HepG2 (cell line): ENCODE measurements around the gene SEPTIN2. TPM values are rescaled to one million over a fixed set of nuclear protein-coding genes. Genes with fewer than 3 reads are reported as not detected.
A peak's percentile ranks its signal among the peaks of the same experiment; 100 is the strongest.

Source experiments
- GLI4 ChIP-seq: sonication (generic); formaldehyde crosslinking; IDR thresholded peaks from 2 replicates; pipeline ENCODE4 v1.5.1; 2020; ENCODE audit warnings: missing genetic modification reagents, mild to moderate bottlenecking, moderate library complexity, borderline replicate concordance
- MATR3 ChIP-seq: sonication (generic); formaldehyde crosslinking; IDR thresholded peaks from 2 replicates; pipeline ENCODE4 v1.4.0; 2020; ENCODE audit warnings: missing genetic modification reagents
- NR2F1 ChIP-seq, 2 experiments: fragments of 450-650 bp in 1 of 2; formaldehyde crosslinking in 1 of 2; IDR thresholded peaks; 2 replicates each; pipeline versions ENCODE4 v1.5.0 to v1.6.1; 2016 to 2020; ENCODE audit warnings: mild to moderate bottlenecking in 1 of 2, missing compliant biosample characterization in 1 of 2, missing genetic modification reagents in 1 of 2, moderate library complexity in 1 of 2
- PBX2 ChIP-seq: IDR thresholded peaks from 2 replicates; pipeline ENCODE4 v1.6.1; 2016; ENCODE audit warnings: control low read depth
- REL ChIP-seq: sonication (generic); formaldehyde crosslinking; conservative IDR thresholded peaks from 2 replicates; pipeline ENCODE4 v1.8.0; 2022; ENCODE audit warnings: mild to moderate bottlenecking, missing genetic modification reagents, moderate library complexity
- RXRA ChIP-seq: sonication (generic); formaldehyde crosslinking; IDR thresholded peaks from 2 replicates; pipeline ENCODE4 v1.5.1; 2020; ENCODE audit warnings: missing genetic modification reagents
- SMARCC2 ChIP-seq: fragments of 450-650 bp; IDR thresholded peaks from 2 replicates; pipeline ENCODE4 v1.6.1; 2017; ENCODE audit warnings: antibody characterized with exemption, mild to moderate bottlenecking
- YEATS2 ChIP-seq: sonication (generic); formaldehyde crosslinking; IDR thresholded peaks from 2 replicates; pipeline ENCODE4 v1.4.0; 2020; ENCODE audit warnings: missing genetic modification reagents, borderline replicate concordance
- ZFY ChIP-seq: sonication (generic); formaldehyde crosslinking; IDR thresholded peaks from 2 replicates; pipeline ENCODE4 v1.4.0; 2020; ENCODE audit warnings: missing genetic modification reagents
- ZMAT3 ChIP-seq: sonication (generic); formaldehyde crosslinking; conservative IDR thresholded peaks from 2 replicates; pipeline ENCODE4 v1.7.0; 2021; ENCODE audit warnings: missing genetic modification reagents
- ZMYM3 ChIP-seq: sonication (generic); formaldehyde crosslinking; IDR thresholded peaks from 2 replicates; pipeline ENCODE4 v1.5.1; 2020; ENCODE audit warnings: mild to moderate bottlenecking, missing genetic modification reagents
- ZNF331 ChIP-seq: sonication (generic); formaldehyde crosslinking; IDR thresholded peaks from 2 replicates; pipeline ENCODE4 v1.4.0; 2020; ENCODE audit warnings: missing genetic modification reagents
- ZNF354B ChIP-seq: sonication (generic); formaldehyde crosslinking; IDR thresholded peaks from 2 replicates; pipeline ENCODE4 v1.8.0; 2022; ENCODE audit warnings: mild to moderate bottlenecking, missing genetic modification reagents
- ZNF570 ChIP-seq: sonication (generic); formaldehyde crosslinking; IDR thresholded peaks from 2 replicates; pipeline ENCODE4 v1.4.0; 2020; ENCODE audit warnings: mild to moderate bottlenecking, missing genetic modification reagents, borderline replicate concordance
- ZNF598 ChIP-seq: sonication (generic); formaldehyde crosslinking; IDR thresholded peaks from 2 replicates; pipeline ENCODE4 v1.5.1; 2020; ENCODE audit warnings: mild to moderate bottlenecking, missing genetic modification reagents, borderline replicate concordance
- ZNF691 ChIP-seq: sonication (generic); formaldehyde crosslinking; IDR thresholded peaks from 2 replicates; pipeline ENCODE4 v1.4.0; 2020; ENCODE audit warnings: missing genetic modification reagents, low read depth, mild to moderate bottlenecking, borderline replicate concordance
- ZNF713 ChIP-seq: sonication (generic); formaldehyde crosslinking; IDR thresholded peaks from 2 replicates; pipeline ENCODE4 v1.4.0; 2020; ENCODE audit warnings: mild to moderate bottlenecking, missing genetic modification reagents
- ZNF792 ChIP-seq: IDR thresholded peaks from 2 replicates; pipeline ENCODE4 v1.6.1; 2016
- polyA plus RNA-seq, 8 experiments: library from polyadenylated mRNA; depleted of rRNA in 3 of 8; stranded (reverse) in 7 of 8; unstranded in 1 of 8; fragments of >200 nt; fragmentation: Illumina TruSeq in 4 of 8; extraction: Trizol in 4 of 8; gene quantifications; 2 replicates each; pipeline versions ENCODE4 v1.2.1 to v1.2.3, GENCODE V29; 2011 to 2016; ENCODE audit warnings: low read depth in 4 of 8, missing spikeins in 1 of 8, mixed read lengths in 1 of 8; ENCODE audit not compliant: insufficient read depth in 1 of 8
- total RNA-seq, 5 experiments: library from RNA; depleted of rRNA; stranded (reverse); fragments of >200 nt; fragmentation: Illumina TruSeq; extraction: Trizol; gene quantifications; 2 replicates each; pipeline ENCODE4 v1.2.3, GENCODE V29; 2016; ENCODE audit warnings: low read depth in 1 of 5
- TF ChIP-seq, protein P1 (sequence below): sonication (generic); formaldehyde crosslinking; IDR thresholded peaks from 2 replicates; pipeline ENCODE4 v1.8.1; 2023; ENCODE audit warnings: missing genetic modification reagents, inconsistent platforms, borderline replicate concordance
- TF ChIP-seq, protein P2 (sequence below): conservative IDR thresholded peaks from 2 replicates; pipeline ENCODE4 v1.6.1; 2018; ENCODE audit warnings: missing genetic modification reagents
- TF ChIP-seq, protein P3 (sequence below): sonication (generic); formaldehyde crosslinking; IDR thresholded peaks from 2 replicates; pipeline ENCODE4 v1.5.1; 2020; ENCODE audit warnings: mild to moderate bottlenecking, missing genetic modification reagents, borderline replicate concordance

SEPTIN2 gene
- total and polyA plus RNA-seq, 2 of the 13 experiments (the other 11 are each of a cell fraction or from before 2014, with no cell fraction given): 493 to 733 TPM

- TF ChIP-seq, protein P1, sequence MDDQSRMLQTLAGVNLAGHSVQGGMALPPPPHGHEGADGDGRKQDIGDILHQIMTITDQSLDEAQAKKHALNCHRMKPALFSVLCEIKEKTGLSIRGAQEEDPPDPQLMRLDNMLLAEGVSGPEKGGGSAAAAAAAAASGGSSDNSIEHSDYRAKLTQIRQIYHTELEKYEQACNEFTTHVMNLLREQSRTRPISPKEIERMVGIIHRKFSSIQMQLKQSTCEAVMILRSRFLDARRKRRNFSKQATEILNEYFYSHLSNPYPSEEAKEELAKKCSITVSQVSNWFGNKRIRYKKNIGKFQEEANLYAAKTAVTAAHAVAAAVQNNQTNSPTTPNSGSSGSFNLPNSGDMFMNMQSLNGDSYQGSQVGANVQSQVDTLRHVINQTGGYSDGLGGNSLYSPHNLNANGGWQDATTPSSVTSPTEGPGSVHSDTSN (CRISPR knock-in tag): no peak
- peak; percentile 61 for TF ChIP-seq ZFY (CRISPR knock-in tag)
- peak; percentile 55; the same call in 1 of the 2 replicates for TF ChIP-seq ZNF598 (CRISPR knock-in tag)
- TF ChIP-seq ZMYM3 (CRISPR knock-in tag): 0 out of 2 replicates have a peak, but pooled peaks have one; percentile 11
- TF ChIP-seq, protein P2, sequence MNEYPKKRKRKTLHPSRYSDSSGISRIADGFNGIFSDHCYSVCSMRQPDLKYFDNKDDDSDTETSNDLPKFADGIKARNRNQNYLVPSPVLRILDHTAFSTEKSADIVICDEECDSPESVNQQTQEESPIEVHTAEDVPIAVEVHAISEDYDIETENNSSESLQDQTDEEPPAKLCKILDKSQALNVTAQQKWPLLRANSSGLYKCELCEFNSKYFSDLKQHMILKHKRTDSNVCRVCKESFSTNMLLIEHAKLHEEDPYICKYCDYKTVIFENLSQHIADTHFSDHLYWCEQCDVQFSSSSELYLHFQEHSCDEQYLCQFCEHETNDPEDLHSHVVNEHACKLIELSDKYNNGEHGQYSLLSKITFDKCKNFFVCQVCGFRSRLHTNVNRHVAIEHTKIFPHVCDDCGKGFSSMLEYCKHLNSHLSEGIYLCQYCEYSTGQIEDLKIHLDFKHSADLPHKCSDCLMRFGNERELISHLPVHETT (CRISPR knock-in tag): no peak
- no peak for TF ChIP-seq REL
- TF ChIP-seq ZNF570 (CRISPR knock-in tag): no peak
- TF ChIP-seq YEATS2 (CRISPR knock-in tag): peak; percentile 28; the same call in 1 of the 2 replicates
- TF ChIP-seq ZMAT3 (CRISPR knock-in tag): no peak
- TF ChIP-seq, protein P3, sequence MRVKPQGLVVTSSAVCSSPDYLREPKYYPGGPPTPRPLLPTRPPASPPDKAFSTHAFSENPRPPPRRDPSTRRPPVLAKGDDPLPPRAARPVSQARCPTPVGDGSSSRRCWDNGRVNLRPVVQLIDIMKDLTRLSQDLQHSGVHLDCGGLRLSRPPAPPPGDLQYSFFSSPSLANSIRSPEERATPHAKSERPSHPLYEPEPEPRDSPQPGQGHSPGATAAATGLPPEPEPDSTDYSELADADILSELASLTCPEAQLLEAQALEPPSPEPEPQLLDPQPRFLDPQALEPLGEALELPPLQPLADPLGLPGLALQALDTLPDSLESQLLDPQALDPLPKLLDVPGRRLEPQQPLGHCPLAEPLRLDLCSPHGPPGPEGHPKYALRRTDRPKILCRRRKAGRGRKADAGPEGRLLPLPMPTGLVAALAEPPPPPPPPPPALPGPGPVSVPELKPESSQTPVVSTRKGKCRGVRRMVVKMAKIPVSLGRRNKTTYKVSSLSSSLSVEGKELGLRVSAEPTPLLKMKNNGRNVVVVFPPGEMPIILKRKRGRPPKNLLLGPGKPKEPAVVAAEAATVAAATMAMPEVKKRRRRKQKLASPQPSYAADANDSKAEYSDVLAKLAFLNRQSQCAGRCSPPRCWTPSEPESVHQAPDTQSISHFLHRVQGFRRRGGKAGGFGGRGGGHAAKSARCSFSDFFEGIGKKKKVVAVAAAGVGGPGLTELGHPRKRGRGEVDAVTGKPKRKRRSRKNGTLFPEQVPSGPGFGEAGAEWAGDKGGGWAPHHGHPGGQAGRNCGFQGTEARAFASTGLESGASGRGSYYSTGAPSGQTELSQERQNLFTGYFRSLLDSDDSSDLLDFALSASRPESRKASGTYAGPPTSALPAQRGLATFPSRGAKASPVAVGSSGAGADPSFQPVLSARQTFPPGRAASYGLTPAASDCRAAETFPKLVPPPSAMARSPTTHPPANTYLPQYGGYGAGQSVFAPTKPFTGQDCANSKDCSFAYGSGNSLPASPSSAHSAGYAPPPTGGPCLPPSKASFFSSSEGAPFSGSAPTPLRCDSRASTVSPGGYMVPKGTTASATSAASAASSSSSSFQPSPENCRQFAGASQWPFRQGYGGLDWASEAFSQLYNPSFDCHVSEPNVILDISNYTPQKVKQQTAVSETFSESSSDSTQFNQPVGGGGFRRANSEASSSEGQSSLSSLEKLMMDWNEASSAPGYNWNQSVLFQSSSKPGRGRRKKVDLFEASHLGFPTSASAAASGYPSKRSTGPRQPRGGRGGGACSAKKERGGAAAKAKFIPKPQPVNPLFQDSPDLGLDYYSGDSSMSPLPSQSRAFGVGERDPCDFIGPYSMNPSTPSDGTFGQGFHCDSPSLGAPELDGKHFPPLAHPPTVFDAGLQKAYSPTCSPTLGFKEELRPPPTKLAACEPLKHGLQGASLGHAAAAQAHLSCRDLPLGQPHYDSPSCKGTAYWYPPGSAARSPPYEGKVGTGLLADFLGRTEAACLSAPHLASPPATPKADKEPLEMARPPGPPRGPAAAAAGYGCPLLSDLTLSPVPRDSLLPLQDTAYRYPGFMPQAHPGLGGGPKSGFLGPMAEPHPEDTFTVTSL (CRISPR knock-in tag): no peak
- TF ChIP-seq SMARCC2: no peak
- TF ChIP-seq RXRA (CRISPR knock-in tag): no peak
- TF ChIP-seq NR2F1 (CRISPR knock-in tag; IDR thresholded peaks at IDR 0.05): no peak
- TF ChIP-seq GLI4 (CRISPR knock-in tag): no peak
- TF ChIP-seq ZNF331: peak; percentile 30; the same call in 1 of the 2 replicates
- no peak for TF ChIP-seq ZNF713 (CRISPR knock-in tag)
- no peak for TF ChIP-seq MATR3 (CRISPR knock-in tag)
- no peak; the same call in 1 of the 2 replicates for TF ChIP-seq ZNF792
- peak; percentile 72; the same call in 1 of the 2 replicates for TF ChIP-seq ZNF691
- no peak for TF ChIP-seq ZNF354B (CRISPR knock-in tag)
- no peak; the same call in 1 of the 2 replicates for TF ChIP-seq PBX2 (CRISPR knock-in tag)
Observed at GRCh38 chr2:241359481-241360045, 43.8 kb downstream of the SEPTIN2 start (continued).
